DMS53 treated with DMSO at 0.1 percent for 48 hours (cell line): ENCODE measurements around the gene FANCD2.
A peak's percentile ranks its signal among the peaks of the same experiment; 100 is the strongest.
"Not testable (repeated sequence)": the region's sequence is repeated elsewhere in the genome, so short reads cannot be mapped to it uniquely, and the experiment has no call there.

Experiments
- DNase-seq: peaks from one replicate; lab custom pipeline; 2025; ENCODE audit not compliant: unreplicated experiment; lab: John Stamatoyannopoulos, UW

The FANCD2 gene

GRCh38 chr3:10026084-10026890 lies at the start of gene FANCD2:
TSS of gene FANCD2 (plus strand) at chr3:10026437. CDS start at chr3:10028658, 2,221 bp downstream.
- peak; percentile 33 for DNase-seq

- DNase-seq, result peak; percentile 21
Measured at GRCh38 chr3:9976721-9977709, 49.2 kb upstream of the FANCD2 start.

GRCh38 chr3:9978710-9979305 lies 47.4 kb upstream of the FANCD2 start:
- no peak for DNase-seq

- DNase-seq, result no peak
Measured at GRCh38 chr3:9980251-9980650, 46.0 kb upstream of the FANCD2 start.

- no peak for DNase-seq
Measured at GRCh38 chr3:9986230-9986725, 40.0 kb upstream of the FANCD2 start.

GRCh38 chr3:9994086-9994844 lies 32.0 kb upstream of the FANCD2 start:
- DNase-seq, result no peak

- DNase-seq, result no peak
Measured at GRCh38 chr3:10000686-10001085, 25.6 kb upstream of the FANCD2 start.

- DNase-seq, result no peak
Measured at GRCh38 chr3:10002951-10003350, 23.3 kb upstream of the FANCD2 start.

GRCh38 chr3:10004506-10004905 lies 21.7 kb upstream of the FANCD2 start:
- no peak for DNase-seq

GRCh38 chr3:10004960-10005564 lies 21.2 kb upstream of the FANCD2 start:
- DNase-seq, result no peak

GRCh38 chr3:10006048-10006761 lies 20.0 kb upstream of the FANCD2 start:
- DNase-seq, result no peak

- no peak for DNase-seq
Measured at GRCh38 chr3:10006762-10007090, 19.5 kb upstream of the FANCD2 start.

GRCh38 chr3:10007126-10007782 lies 19.0 kb upstream of the FANCD2 start:
- no peak for DNase-seq

- not testable (repeated sequence) for DNase-seq
Measured at GRCh38 chr3:10008216-10008587, 18.0 kb upstream of the FANCD2 start.

- DNase-seq, result peak; percentile 18
Measured at GRCh38 chr3:10008588-10009344, 17.5 kb upstream of the FANCD2 start.

GRCh38 chr3:10010421-10010877 lies 15.8 kb upstream of the FANCD2 start:
- no peak for DNase-seq

GRCh38 chr3:10010878-10011465 lies 15.3 kb upstream of the FANCD2 start:
- DNase-seq, result peak; percentile 52

- DNase-seq, result no peak
Measured at GRCh38 chr3:10011631-10012030, 14.6 kb upstream of the FANCD2 start.
